Fibroblast of lung (primary cell): Measurements from ENCODE around the gene CCL4L2. TPM values are rescaled to one million over a fixed set of nuclear protein-coding genes. Genes with fewer than 3 reads are reported as not detected.
"Not testable (repeated sequence)": the region's sequence is repeated elsewhere in the genome, so short reads cannot be mapped to it uniquely, and the experiment has no call there.

Source experiments
- DNase-seq, 2 donors: peaks; one replicate each; pipeline versions ENCODE4 v3.0.0 to v3.0.0-alpha.2; 2010; ENCODE audit warnings: low read depth in 2 of 2
- H2AFZ ChIP-seq: 2 replicates; pipeline ENCODE4 v1.5.1; 2012; ENCODE audit warnings: low read length, control low read depth, inconsistent platforms
- H3K27ac ChIP-seq: 2 replicates; pipeline ENCODE4 v1.5.1; 2011; ENCODE audit warnings: low read length, control low read depth; ENCODE audit not compliant: insufficient read depth
- H3K27me3 ChIP-seq: 2 replicates; pipeline ENCODE4 v1.5.1; 2011; ENCODE audit warnings: mild to moderate bottlenecking, low read length; ENCODE audit not compliant: control insufficient read depth, insufficient read depth
- H3K36me3 ChIP-seq: 2 replicates; pipeline ENCODE4 v1.5.1; 2011; ENCODE audit warnings: low read length; ENCODE audit not compliant: control insufficient read depth, insufficient read depth
- H3K4me1 ChIP-seq: 2 replicates; pipeline ENCODE4 v1.5.1; 2011; ENCODE audit warnings: low read length; ENCODE audit not compliant: control insufficient read depth, insufficient read depth; ENCODE audit errors: extremely low read depth
- H3K4me2 ChIP-seq: 2 replicates; pipeline ENCODE4 v1.5.1; 2011; ENCODE audit warnings: low read length, control low read depth; ENCODE audit not compliant: insufficient read depth; ENCODE audit errors: extremely low read depth
- H3K4me3 ChIP-seq, 4 experiments: fragments of 200-600 bp in 1 of 4; sonication (generic) in 1 of 4; replicated peaks in 1 of 4; 2 replicates each; pipeline ENCODE4 v1.5.1; 2011 to 2016; ENCODE audit warnings: low read length in 4 of 4, low read depth in 3 of 4, mild to moderate bottlenecking in 3 of 4, control low read depth in 2 of 4, inconsistent platforms in 1 of 4, mixed read lengths in 1 of 4; ENCODE audit not compliant: insufficient read depth in 1 of 4; ENCODE audit errors: control extremely low read depth in 1 of 4
- H3K79me2 ChIP-seq: 2 replicates; pipeline ENCODE4 v1.5.1; 2012; ENCODE audit warnings: mild to moderate bottlenecking, low read length, inconsistent platforms; ENCODE audit not compliant: control insufficient read depth, insufficient read depth
- H3K9ac ChIP-seq: 2 replicates; pipeline ENCODE4 v1.5.1; 2011; ENCODE audit warnings: mild to moderate bottlenecking, low read length, control low read depth; ENCODE audit not compliant: insufficient read depth
- H3K9me3 ChIP-seq: 2 replicates; pipeline ENCODE4 v1.5.1; 2012; ENCODE audit warnings: low read depth, low read length; ENCODE audit not compliant: control insufficient read depth, insufficient read depth
- H4K20me1 ChIP-seq: 2 replicates; pipeline ENCODE4 v1.5.1; 2011; ENCODE audit warnings: low read length; ENCODE audit not compliant: control insufficient read depth, insufficient read depth; ENCODE audit errors: extremely low read depth
- EZH2 ChIP-seq: IDR thresholded peaks from 2 replicates; pipeline ENCODE4 v1.5.1; 2012; ENCODE audit warnings: low read length, control low read depth, mild to moderate bottlenecking; ENCODE audit errors: missing control alignments
- polyA plus RNA-seq, 2 donors: library from polyadenylated mRNA; depleted of rRNA in 1 of 2; stranded (reverse) in 1 of 2; unstranded in 1 of 2; fragments of >200 nt; gene quantifications; 2 replicates each; pipeline ENCODE4 v1.2.1, GENCODE V29; 2011 to 2012; ENCODE audit warnings: missing spikeins in 1 of 2
- total RNA-seq: library from RNA; depleted of rRNA; stranded (reverse); fragments of >200 nt; gene quantifications from 2 replicates; pipeline ENCODE4 v1.2.1, GENCODE V29; 2014
- TF ChIP-seq, protein P1 (sequence below), 2 donors: IDR thresholded peaks in 1 of 2; conservative IDR thresholded peaks in 1 of 2; 1 replicate in 1 of 2; 2 replicates in 1 of 2; pipeline ENCODE4 v1.5.1; 2011 to 2012; ENCODE audit warnings: low read length in 2 of 2, control low read depth in 1 of 2, inconsistent platforms in 1 of 2, low read depth in 1 of 2, mild to moderate bottlenecking in 1 of 2

Gene CCL4L2
- total and polyA plus RNA-seq, 2 donors (not counting 1 experiment from before 2014, with no cell fraction given), result not detected

DNA sequence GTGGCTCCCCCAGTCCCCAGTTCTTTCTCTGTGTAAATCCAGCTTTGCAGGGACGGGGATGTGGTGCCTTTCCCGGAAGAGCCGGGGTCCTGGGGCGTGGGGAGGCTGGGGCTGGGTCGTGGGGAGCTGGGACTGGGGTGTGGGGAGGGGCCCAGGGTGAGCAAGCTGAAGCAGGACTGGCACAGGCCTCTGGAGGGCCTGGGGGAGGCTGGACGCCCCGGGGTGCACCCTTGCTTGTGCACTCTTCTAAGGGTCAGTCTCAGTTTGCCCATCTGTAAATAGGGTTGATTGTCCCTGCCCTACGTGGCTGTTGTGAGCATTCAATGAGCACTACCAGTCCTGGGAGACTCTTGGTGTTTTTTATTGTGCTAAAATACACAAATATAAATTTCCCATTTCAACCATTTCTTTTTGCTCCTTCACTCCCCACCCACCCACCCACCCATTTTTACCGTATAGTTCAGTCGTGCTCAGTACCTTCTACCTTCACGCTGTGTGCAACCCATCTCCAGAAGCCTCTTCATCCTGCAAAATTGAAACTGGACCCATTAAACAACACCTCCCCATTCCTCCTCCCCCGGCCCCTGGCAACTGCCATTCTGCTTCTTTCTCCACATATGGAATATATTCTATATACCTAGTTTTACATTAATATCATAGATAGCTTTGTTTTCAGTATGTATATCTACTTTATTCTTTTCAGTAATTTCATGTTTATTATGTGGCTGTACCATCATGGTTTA, 26.7 kb upstream of the CCL4L2 start:
- Histone ChIP-seq H3K9me3 (no peaks in the 10 kb centered on the region), H3K27ac (no peak overlapping the region), H4K20me1 (no peaks in the 10 kb centered on the region), H3K4me3 (peak overlapping the region in 1 of 4 experiments; percentile 33), H3K4me2 (no peak overlapping the region), H3K79me2 (no peaks in the 10 kb centered on the region), H3K36me3 (no peaks in the 10 kb centered on the region), H3K27me3 (no peaks in the 10 kb centered on the region), H3K4me1 (no peaks in the 10 kb centered on the region), H3K9ac (no peak overlapping the region), H2AFZ (no peak overlapping the region)
- DNase-seq, result no peak
- TF ChIP-seq, protein P1, sequence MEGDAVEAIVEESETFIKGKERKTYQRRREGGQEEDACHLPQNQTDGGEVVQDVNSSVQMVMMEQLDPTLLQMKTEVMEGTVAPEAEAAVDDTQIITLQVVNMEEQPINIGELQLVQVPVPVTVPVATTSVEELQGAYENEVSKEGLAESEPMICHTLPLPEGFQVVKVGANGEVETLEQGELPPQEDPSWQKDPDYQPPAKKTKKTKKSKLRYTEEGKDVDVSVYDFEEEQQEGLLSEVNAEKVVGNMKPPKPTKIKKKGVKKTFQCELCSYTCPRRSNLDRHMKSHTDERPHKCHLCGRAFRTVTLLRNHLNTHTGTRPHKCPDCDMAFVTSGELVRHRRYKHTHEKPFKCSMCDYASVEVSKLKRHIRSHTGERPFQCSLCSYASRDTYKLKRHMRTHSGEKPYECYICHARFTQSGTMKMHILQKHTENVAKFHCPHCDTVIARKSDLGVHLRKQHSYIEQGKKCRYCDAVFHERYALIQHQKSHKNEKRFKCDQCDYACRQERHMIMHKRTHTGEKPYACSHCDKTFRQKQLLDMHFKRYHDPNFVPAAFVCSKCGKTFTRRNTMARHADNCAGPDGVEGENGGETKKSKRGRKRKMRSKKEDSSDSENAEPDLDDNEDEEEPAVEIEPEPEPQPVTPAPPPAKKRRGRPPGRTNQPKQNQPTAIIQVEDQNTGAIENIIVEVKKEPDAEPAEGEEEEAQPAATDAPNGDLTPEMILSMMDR (conservative IDR thresholded peaks at IDR 0.05 in 1 of 2, IDR thresholded peaks at IDR 0.05 in 1 of 2; ENCODE audit: low read depth in 1 of 2, low read length in 2 of 2), result no peak
- TF ChIP-seq EZH2, result no peak

DNA sequence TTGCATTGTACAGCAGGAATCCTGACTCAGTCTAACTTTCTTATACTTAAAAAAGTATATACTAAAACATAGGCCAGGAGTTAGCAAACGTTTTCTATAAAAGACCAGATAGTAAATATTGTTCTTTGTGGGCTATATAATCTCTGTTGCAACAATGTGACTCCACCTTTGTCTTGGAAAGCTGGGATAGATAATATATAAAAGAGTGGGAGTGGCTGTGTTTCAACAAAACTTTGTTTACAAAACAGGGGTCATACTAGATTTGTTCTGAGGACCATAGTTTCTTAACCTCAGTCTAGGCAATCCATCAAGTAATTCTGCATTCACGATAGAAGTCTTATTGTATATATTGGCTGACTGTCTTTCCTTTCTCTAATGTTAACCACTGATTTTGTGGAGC, 25.4 kb upstream of the CCL4L2 start:
- Histone ChIP-seq H3K4me2 (no peak overlapping the region), H3K27ac (no peak overlapping the region), H3K4me1 (no peaks in the 10 kb centered on the region), H3K9me3 (no peaks in the 10 kb centered on the region), H3K4me3 (no peak overlapping the region), H3K27me3 (no peaks in the 10 kb centered on the region), H3K79me2 (no peaks in the 10 kb centered on the region), H4K20me1 (no peaks in the 10 kb centered on the region), H2AFZ (no peak overlapping the region), H3K36me3 (no peaks in the 10 kb centered on the region), H3K9ac (no peak overlapping the region)
- TF ChIP-seq, protein P1 (conservative IDR thresholded peaks at IDR 0.05 in 1 of 2, IDR thresholded peaks at IDR 0.05 in 1 of 2; ENCODE audit: low read depth in 1 of 2, low read length in 2 of 2), result no peak
- TF ChIP-seq EZH2, result no peak
- DNase-seq, result no peak

DNA sequence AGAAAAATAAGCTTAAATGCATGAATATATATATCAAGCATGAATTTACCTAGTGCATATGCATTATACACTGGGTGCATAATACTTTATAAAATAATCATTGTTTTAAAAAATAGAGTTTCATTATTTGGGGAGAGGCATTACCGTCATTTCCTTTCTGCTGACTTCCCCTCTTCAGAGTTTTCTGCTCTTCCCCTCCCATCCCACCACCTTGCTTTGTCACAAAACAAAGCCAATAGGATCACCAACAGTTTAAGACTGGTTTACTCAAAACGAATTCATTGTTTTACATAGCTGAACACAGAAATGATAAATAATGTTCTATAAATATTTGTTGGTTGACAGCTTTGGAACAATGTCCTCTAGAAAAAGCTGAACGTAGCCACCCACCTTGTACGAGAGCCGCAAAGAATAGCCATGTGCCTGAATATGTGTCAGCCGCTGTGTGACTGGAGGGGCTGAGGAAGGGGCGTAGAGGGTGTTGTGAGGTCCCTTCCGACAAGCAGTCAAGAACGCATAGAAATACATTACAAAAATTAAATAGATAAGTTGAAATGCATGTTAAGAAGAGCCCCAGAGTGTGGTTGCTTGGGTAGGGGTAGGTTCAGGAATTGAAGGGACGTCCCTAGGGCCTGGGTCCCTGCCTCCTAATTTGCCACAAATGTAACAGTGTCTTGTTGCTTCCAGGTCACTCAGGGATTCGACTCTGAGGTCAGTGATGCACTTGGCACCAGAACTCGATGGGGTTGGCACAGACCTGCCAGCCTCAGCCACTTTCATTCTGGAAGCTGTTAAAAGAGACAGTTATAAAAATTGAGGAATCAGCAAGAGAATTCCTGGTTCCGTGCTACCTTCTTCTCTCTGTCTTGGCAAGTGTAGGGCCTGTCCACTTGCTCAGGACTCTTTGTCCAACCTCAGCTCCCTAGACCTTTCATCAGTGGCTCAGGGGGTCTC, 23.8 kb upstream of the CCL4L2 start:
- H4K20me1 ChIP-seq, H3K27me3 ChIP-seq, H3K36me3 ChIP-seq: not testable (repeated sequence)

DNA sequence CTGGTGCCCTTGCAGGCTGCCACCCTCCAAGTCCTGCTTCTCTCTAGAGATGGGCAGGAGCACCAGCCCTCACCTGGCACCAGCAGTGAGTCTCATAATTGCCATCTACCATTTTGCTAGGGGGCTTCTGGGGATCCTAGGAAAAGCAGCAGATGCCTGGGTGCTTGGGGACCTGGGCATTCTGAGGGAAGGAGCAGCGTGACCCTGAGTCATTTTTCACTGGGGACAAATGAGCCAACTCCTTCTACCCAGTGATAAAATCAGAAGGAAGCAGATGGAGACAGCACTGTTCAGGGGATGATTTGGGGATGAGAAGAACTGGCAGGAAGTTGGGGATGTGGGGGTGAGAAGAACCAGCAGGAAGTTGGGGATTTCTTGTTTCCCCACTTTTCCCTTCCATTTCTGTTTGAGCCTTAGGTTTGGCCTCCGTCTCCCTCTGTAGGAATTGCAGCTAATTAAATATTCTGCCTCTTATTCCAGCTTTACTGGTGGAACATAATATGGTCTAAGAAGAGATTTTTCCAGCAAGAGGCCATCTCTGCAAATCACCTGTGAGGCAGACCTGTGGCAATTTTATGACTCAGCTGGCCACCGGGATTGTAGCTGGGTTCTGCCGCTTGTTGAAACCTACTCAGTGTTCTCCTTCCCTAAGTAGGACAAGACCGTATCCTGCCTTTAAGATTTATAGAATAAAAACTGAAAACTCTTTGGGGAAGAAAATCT, 22.8 kb upstream of the CCL4L2 start:
- not testable (repeated sequence) for H3K4me1 ChIP-seq, H4K20me1 ChIP-seq, DNase-seq, H3K9me3 ChIP-seq, H3K36me3 ChIP-seq, H3K4me3 ChIP-seq, H3K4me2 ChIP-seq, H3K27ac ChIP-seq, H3K9ac ChIP-seq, H3K79me2 ChIP-seq, H3K27me3 ChIP-seq, H2AFZ ChIP-seq

More for the DNA sequence above, 23.8 kb upstream of the CCL4L2 start:
- not testable (repeated sequence) for H3K9ac ChIP-seq, H3K27ac ChIP-seq, H3K9me3 ChIP-seq, H3K4me1 ChIP-seq, H3K4me2 ChIP-seq, H3K79me2 ChIP-seq, H2AFZ ChIP-seq, DNase-seq, H3K4me3 ChIP-seq
